ENCODE measurements around the gene BPIFB3.

BPIFB3 gene

GRCh38 chr20:33015700-33016580 lies 37.8 kb upstream of the BPIFB3 start:
- no peak for DNase-seq

- no peak for DNase-seq
Observed at GRCh38 chr20:33016581-33017109, 37.1 kb upstream of the BPIFB3 start.

GRCh38 chr20:33017542-33017941 lies 36.2 kb upstream of the BPIFB3 start:
- DNase-seq: no peak

DNA sequence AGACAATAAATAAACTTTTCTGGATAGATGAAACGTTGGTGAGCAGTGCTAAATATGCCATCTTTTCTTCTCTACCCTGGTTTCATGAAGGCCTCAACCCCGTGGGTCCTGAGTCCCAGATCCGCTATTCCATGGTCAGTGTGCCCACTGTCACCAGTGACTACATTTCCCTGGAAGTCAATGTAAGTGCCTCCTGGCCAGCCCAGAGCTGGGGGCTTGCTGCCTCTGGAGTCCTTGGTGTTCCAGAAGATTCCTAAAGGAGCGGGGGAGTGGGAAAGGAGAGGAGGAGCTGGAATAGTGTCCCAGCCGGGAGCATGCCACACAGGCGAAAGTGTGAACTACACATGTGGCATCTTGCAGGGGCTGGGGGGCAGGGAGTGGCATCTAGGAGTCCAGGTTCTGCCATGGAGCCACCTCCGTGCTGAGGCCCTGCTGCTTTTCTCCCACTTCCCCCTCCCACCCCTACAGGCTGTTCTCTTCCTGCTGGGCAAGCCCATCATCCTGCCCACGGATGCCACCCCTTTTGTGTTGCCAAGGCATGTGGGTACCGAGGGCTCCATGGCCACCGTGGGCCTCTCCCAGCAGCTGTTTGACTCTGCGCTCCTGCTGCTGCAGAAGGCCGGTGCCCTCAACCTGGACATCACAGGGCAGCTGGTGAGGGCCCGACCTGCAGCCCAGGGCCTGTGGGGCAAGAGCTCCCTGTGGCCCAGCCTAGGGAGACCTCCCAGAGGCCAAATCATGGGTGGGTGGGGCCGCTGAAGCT lies 35.4 kb upstream of the BPIFB3 start:
- no peak for DNase-seq

DNA sequence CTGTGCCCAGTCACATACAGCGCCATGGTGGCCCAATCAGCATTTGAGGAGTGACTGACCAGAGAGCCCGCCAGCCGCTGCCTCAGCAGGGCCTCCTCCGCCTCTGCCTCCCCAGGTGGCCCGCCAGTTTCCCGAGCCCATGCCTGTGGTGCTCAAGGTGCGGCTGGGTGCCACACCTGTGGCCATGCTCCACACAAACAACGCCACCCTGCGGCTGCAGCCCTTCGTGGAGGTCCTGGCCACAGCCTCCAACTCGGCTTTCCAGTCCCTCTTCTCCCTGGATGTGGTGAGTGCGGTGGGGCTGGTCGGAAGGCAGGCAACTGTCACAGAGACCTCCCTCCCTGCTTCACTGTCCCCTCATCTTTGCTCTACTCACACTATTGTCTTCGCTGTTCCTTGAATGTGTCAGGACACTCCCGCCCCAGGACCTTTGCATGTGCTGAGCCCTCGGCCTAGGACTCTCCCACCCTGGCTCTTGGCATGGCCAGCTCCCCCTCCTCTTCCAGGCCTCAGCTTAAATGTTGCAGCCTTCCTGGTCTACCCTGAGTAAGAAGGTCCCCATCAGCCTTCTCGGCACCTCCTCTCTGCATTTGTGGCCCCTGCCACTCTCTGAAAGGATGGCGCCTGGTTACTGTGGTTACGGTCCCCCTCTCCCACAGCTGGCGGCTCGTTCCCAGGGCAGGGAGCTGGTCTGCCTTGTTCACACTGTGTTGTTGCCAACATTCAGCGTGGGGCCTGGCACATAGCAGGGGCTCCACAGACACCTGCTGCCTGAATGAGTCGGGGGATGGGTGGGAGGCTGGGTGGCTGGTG lies 34.0 kb upstream of the BPIFB3 start:
- peak in 1 of 56 donors; percentile 2 for DNase-seq

GRCh38 chr20:33020278-33021161 lies 33.2 kb upstream of the BPIFB3 start:
- DNase-seq: no peak

DNA sequence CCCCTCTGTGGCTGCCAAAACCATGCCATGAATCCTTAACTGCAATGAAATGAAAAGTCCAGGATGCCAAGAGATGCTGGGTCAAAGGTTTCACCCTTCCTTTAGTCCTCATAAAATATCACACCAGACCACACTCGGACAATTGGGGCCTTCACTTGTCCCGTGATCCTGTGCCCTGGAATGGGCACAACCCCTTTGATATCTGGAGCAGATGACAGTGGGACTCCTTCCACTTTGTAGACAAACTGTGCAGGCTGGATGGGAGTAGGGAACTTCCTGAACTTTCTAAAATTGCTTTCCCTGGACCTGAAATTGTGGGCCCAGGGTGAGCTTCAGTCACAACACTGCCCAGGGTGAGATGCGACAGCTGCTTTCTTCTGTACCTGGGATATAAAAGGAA lies 31.8 kb upstream of the BPIFB3 start:
- DNase-seq: no peak

GRCh38 chr20:33022289-33022688 lies 31.4 kb upstream of the BPIFB3 start:
- DNase-seq: no peak

- no peak for DNase-seq
Observed at GRCh38 chr20:33022694-33023438, 30.8 kb upstream of the BPIFB3 start.

DNA sequence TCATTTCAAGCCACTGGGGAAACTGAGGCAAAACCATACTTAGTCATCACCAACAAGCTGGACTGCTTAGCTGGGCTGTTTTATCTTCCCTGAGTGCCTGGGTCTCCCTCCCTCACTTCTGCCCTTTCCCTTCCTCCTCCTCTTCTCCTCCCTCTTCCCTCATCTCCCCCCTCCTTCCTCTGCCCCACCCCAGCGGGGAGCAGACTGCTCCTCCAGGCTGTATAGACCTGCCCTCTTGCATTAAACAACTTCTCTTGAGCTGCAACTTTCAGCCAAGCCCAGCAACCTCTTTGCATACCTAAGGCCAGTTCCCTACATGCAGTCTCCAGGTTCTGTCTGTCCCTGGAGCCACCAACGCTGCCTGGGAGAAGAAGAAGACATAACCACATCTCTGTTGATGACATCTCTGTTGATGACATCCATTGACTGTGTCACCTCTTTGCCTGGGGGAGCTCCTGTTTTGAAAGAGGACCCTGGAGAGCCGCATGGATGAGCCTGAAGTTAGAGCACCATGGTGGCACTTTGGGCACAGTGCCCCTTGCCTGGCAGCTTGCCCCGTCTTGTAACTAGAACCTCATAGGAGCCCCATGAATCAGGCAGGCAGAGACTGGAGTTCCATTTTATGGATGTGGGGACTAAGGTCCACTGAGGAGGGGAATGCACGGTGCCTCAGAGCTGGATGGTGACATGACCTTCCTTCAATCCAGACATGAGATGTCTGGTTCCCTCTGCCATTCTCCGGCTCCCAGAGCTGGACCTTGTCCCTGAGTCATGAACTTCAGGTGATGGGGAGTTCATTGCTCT lies 30.1 kb upstream of the BPIFB3 start:
- no peak for DNase-seq

- no peak for DNase-seq
Observed at GRCh38 chr20:33024243-33024560, 29.5 kb upstream of the BPIFB3 start.

- DNase-seq: no peak
Observed at GRCh38 chr20:33024609-33025317, 28.9 kb upstream of the BPIFB3 start.

DNA sequence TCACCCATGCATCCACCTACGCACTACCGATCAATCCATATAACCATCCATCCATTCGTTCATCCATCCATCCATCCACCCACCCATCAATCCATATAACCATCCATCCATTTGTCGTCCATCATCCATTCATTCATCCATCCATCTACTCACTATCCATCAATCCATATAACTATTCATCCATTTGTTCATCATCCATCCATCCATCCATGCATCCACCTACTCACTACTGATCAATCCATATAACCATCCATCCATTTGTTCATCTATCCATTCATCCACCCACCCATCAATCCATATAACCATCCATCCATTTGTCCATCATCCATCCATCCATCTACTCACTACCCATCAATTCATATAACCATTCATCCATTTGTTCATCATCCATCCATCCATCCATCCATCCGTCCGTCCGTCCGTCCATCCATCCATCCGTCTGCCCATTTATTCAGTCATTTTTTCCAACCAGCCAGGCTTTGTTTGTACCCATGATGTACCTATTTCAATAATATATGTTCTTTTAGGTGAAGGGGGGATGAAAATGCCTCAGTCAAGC lies 28.3 kb upstream of the BPIFB3 start:
- DNase-seq: no peak

GRCh38 chr20:33026072-33026778 lies 27.5 kb upstream of the BPIFB3 start:
- no peak for DNase-seq

- DNase-seq: no peak
Observed at GRCh38 chr20:33026779-33027759, 26.6 kb upstream of the BPIFB3 start.
